NCI-H69 (cell line): Measurements from ENCODE around the gene CRYBB1.
A peak's percentile ranks its signal among the peaks of the same experiment; 100 is the strongest.

Source experiments
- DNase-seq: peaks from one replicate; lab custom pipeline; 2025; lab: John Stamatoyannopoulos, UW

Gene CRYBB1

DNA sequence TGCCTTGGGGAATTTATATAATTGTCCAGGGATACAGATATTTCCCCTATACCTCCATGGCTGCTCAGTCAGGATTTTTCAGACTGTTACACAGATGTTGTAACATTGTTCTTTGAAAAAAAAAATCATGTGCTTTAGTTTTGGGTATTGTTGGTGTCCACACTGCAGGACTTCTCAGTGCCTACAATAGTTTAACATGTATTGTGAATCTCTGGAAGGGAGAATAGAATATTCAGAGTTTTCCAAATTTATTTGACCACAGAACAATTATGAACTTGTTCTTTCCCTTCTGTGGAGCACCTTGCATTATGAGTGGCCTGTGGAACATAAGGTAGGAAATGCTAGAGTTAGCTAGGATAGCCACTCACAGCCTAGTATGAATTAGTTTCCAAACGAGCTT, 18.5 kb upstream of the CRYBB1 start:
- no peak for DNase-seq

DNA sequence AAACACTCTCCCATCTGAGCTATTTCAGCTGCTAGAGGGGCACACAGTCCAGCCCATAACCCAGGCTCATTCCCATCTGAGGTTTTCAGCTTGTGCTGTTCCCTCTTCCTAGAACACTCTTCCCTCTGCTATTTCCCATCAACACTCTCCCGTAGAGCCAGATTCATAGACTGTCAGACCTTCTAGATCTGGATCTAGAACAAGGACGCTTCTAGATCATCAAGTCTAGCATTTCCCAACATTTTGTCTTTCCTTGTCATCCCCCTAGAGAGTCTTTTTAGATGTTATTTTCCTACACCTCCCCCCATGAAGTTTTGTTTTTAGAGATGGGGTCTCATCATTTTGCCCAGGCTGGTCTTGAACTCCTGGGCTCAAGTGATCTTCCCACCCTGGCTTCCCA, 17.3 kb upstream of the CRYBB1 start:
- DNase-seq: no peak

DNA sequence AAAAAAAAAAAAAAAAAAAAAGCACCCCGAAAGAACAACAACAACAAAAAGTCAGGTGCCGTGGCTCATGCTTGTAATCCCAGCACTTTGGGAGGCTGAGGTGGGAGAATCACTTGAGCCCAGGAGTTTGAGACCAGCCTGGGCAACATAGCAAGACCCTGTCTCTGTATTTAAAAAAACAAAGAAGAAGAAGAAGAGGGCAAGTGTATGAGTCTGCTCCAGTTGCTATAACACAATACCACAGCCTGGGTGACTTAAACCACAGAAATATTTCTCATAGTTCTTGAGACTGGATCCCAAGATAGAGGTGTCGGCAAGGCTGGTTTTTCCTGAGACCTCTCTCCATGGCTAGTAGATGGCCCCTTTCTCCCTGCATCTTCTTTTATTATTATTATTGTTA, 16.4 kb upstream of the CRYBB1 start:
- no peak for DNase-seq

DNA sequence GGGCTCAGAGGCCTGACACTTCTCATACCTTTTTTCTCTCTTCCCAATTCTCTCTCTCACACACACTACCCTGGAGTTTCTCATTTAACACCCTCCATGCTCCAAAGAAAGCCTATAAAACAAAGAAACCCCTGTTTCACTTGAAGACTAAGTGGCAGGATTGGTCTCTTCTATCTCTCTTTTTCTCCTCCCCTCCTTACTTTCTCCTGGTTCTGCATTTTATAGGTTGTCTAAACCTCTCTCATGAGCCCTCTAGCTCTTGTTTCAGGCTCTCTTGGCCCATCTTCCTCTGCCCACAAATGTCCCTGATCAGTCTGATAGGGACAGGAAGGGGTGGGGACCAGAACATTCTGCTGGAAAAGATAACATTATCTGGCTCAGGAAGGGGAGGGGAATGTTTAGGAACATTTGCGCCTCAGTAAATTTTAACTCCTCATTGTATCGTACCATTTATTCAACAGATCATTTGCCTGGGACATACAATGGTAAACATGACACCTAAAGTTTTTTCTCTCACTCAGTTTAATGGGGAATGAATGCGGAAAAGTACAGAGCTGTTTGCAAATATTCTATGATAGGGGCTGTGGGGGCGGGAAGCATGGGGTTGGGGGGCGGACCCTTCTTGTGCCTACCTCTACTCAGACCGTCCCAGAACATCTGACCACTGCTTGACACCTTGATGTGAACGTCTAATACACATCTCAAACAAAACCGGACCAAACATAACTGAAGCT, 14.8 kb upstream of the CRYBB1 start:
- DNase-seq: no peak

GRCh38 chr22:26631282-26631681, 13.5 kb upstream of the CRYBB1 start:
- no peak for DNase-seq

DNA sequence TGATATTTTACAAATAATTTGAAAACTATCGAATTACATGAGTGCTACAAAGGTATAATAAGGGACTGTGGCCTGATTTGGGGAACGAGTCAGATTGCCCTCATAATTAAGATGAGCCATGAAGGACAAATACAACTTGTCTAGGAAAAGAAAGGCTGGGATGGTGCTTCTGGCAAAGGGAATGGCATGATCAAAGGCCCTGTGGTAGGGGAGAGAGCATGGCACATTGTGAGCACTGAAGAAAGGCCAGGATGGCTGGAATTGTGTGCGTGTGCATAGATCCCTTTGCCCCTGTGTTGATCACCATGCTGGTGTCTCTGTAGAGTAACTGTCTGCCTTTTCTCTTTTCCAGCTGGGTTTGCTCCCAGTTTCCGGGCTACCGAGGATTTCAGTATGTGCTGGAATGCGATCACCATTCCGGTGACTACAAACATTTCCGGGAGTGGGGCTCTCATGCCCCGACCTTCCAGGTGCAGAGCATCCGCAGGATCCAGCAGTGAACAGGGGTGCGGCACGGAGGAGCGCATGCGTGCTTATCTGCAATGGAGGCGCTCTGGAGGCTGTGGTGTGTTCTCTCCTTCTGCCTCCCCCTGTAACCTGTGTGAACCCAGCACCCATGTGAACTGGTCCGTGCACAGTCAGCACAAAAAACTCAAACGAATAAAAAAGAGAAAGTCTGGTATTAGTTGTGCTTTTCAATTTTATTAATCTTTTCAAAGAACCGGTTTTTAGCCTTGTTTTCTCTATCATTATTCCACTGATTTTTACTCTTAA, 12.3 kb upstream of the CRYBB1 start:
- DNase-seq: no peak

- DNase-seq: no peak
Observed at GRCh38 chr22:26624803-26625202, 7.0 kb upstream of the CRYBB1 start.

DNA sequence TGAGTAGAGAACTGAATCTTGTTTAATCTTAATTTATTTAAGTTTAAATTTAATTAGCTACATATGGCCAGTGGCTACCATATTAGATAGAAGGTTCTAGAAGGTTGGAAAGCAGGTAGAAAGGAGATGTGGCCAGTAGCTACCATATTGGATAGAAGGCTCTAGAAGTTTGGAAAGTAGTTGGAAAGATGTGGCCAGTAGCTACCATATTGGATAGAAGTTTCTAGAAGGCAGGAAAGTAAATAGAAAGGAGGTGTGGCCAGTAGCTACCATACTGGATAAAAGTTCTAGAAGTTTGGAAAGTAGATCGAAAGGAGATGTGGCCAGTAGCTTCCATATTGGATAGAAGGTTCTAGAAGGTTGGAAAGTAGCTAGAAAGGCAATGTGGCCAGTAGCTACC, 6.2 kb upstream of the CRYBB1 start:
- no peak for DNase-seq

DNA sequence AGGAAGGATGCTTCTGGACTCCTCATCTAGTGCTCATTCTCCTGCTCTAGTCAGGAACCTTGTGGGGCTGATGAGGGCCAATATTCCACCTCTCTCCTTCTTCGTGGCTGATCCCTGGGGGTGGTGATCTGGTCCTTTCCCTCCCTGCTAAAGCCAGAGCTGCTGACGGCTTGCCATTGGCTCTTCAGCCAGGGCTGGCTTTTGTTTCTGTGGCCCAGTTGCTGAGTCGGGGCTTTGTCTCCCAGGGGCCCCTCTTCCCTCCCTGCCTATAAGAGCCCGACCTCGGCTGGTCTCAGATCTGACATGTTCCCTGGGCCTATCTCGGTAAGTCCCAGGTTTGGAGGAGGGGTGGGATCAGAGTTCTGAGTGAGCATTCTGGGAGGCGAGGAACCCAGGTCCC, 3.8 kb upstream of the CRYBB1 start, which contains the start of gene CRYBA4:
CRYBA4 (plus strand) TSS at position 301 of the 400 bp plus-strand sequence. CDS start 634 bp downstream, outside the sequence.
- no peak for DNase-seq

DNA sequence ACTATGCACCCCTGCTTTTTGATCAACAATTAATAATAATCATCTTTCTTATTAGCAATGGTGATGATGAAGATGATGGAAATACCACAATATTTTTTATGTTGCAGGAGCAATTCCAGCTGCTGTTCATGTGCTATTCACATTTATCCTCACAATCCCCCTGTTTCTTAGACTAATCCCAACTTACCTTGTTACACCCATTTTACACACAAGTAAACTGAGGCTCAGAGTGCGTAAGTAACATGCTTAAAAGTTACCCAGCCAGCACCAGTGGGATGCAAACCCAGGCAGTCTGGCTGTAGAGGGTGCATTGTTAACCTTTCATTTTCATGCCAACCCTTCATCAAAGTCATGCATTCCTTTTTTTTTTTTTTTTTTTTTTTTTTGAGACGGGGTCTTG, 2.4 kb upstream of the CRYBB1 start:
- DNase-seq: no peak

GRCh38 chr22:26619510-26619909, 1.7 kb upstream of the CRYBB1 start:
- DNase-seq: no peak

GRCh38 chr22:26618455-26618854, 628 bp upstream of the CRYBB1 start:
- no peak for DNase-seq

DNA sequence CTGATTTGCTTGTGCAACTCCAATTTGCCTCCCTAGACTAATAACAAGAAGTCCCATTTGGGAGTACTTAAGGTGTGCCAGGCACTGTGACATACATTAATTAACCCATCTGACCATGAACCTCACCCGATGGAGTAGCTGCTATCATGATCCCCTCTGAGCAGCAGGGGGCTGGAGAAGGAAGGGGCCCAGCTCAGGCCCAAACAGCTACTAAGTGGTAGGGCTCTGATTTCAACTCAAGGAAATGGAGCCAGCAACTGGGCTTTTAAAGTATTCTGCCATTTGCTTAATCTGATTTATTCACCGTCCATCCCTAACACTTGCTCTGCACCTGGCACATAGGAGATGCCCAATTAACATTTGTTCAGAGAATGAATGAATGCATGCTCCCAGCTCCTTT, 1.2 kb downstream of the CRYBB1 start:
- DNase-seq: no peak

- no peak for DNase-seq
Observed at GRCh38 chr22:26615830-26616435, 1.9 kb downstream of the CRYBB1 start.

GRCh38 chr22:26615149-26615548, 2.7 kb downstream of the CRYBB1 start:
- no peak for DNase-seq

DNA sequence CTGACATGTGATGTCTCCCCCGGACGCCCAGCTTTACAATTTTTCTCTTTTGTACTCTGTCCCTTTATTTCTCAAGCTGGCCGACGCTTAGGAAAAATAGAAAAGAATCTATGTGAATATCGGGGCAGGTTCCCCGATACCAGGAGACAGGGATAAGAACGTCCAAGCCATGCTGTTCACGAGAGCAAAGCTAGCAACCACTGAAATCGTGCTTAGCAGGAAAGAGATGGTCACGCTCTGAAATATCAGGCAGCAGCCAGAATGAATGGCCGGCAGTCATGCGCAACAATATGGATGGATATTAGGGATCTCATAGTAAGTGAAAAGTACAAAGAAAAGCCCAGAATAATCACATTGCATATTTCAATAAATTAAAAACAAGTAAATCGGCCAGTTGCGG, 3.5 kb downstream of the CRYBB1 start:
- no peak for DNase-seq

DNA sequence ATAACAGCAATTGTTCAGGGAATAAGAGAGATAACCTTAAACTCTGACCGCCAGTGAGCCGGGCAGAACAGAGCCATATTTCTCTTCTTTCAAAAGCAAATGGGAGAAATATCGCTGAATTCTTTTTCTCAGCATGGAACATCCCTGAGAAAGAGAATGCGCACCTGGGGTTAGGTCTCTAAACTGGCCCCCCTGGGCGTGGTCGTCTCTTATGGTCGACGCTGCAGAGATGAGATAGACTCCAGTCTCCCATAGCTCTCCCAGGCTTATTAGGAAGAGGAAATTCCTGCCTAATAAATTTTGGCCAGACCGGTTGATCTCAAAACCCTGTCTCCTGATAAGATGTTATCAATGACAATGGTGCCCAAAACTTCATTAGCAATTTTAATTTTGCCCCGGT, 4.1 kb downstream of the CRYBB1 start:
- peak; percentile 8 for DNase-seq

DNA sequence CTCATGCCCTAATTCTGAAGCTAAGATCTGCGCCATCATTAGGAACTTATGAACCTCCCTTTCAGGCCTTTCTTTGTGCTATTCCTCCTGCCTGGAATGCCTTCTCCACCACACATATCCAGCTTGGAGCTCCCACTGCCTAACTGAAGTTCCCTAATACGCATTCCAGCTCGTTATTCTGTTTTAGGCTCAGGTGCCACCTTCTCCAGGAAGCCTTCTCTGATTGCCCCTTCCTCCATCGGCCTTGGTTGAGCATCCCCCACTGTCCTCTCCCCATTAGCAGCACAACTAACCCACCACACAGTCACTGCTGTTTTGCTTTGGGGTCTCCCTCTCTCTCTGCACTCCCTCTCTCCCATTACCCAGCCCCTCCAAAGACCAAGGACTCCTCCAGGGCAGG, 5.2 kb downstream of the CRYBB1 start:
- no peak for DNase-seq

GRCh38 chr22:26610996-26611395, 6.8 kb downstream of the CRYBB1 start:
- no peak for DNase-seq

DNA sequence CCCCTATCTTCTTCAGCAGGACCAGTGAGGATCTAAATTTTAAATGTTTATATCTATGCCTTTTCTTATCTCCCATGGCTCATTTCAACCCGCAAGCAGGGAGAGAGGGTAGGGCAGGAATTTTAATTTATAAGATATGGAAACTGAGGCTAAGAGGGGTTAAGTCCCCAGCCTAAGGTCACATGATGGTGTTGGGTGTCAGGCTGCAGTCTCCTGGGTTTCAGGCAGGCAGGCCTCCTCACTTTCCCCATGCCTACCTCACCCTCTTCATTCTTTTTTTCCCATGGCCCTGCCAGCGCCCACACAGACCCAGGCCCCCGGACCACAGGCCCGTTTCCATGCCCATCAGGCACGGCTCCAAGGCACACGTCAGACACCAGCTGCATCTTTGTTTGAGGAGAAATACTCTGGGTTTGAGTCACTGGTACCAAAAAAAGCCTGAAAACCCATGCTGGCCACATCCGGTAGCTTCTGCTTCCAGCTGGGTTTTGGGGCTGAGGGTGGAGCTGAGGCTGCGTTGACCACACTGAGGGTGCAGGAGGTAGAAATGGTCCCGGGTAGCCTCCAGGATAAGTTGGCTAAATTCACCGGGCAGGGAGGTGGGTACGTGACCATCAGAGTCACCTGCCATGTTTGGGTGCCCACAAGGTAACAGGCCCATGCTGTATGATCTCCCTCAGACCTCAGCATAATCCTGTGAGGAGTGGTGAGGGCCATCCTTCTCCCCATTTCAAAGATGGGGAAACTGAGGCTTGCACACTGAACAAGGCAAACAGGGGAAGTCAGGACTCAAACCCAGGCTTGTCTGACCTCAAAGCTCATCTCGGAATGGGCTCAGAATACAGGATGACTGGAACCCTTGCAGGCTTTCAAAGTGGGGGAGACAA, 7.5 kb downstream of the CRYBB1 start:
- DNase-seq: no peak

DNA sequence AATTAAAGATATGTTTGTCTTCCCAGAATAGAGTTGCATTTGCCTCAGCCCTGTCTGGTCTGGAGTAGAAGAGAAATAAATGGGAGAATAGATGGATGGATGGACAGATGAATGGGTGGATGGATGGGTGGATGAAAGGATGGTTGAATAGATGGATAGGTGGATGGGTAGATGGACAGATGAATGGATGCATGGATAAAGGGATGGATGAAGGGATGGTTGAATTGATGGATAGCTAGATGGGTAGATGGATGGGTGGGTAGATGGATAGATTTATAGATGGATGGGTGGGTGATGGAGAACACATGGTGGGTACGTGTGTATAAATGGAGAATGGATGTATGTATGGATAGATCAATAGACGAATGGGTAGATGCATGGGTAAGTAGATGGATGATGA, 8.5 kb downstream of the CRYBB1 start:
- DNase-seq: no peak

- DNase-seq: no peak
Observed at GRCh38 chr22:26608129-26608528, 9.7 kb downstream of the CRYBB1 start.
